ENCODE data around the gene WDR93. TPM values are rescaled to one million over a fixed set of nuclear protein-coding genes. Genes with fewer than 3 reads are reported as not detected.
"Not testable (repeated sequence)": the region's sequence is repeated elsewhere in the genome, so short reads cannot be mapped to it uniquely, and the experiment has no call there.

Gene WDR93
- total RNA-seq, 4 donors from 2014 or later, result 0.21 to 0.39 TPM; not detected in 2

- no peak for TF ChIP-seq CTCF (IDR thresholded peaks at IDR 0.05)
- no peak for TF ChIP-seq EP300 (IDR thresholded peaks at IDR 0.05)
- TF ChIP-seq POLR2A (IDR thresholded peaks at IDR 0.05), result no peak
- no peaks in the 10 kb centered on the region for H3K27me3 ChIP-seq
- peaks cover 0 to 31% (median 0%) of the 10 kb centered on the region in 3 donors for H3K36me3 ChIP-seq
- DNase-seq (ENCODE audit: low spot score in 2 of 2), result no peak
- peaks cover 0 to 11% (median 0%) of the 10 kb centered on the region in 4 donors for H3K9me3 ChIP-seq
- no peak overlapping the region for H3K4me3 ChIP-seq
- H3K4me1 ChIP-seq, result no peaks in the 10 kb centered on the region
- WGBS, 2 donors, result 81 to 85% methylated on average over 12 to 15 of the region's 15 CpGs
- H3K27ac ChIP-seq, result peak overlapping the region in 2 of 4 donors; percentile 15 to 53
Observed at GRCh38 chr15:89783861-89784685, 93.5 kb downstream of the WDR93 start.

GRCh38 chr15:89784686-89784960 lies 94.0 kb downstream of the WDR93 start:
- 91 to 93% methylated on average over 7 of the region's 7 CpGs for WGBS, 2 donors
- H3K9me3 ChIP-seq, result peaks cover 0 to 11% (median 0%) of the 10 kb centered on the region in 4 donors
- DNase-seq (ENCODE audit: low spot score in 2 of 2), result no peak
- TF ChIP-seq CTCF (IDR thresholded peaks at IDR 0.05), result no peak
- no peak for TF ChIP-seq POLR2A (IDR thresholded peaks at IDR 0.05)
- no peak for TF ChIP-seq EP300 (IDR thresholded peaks at IDR 0.05)
- H3K27me3 ChIP-seq, result no peaks in the 10 kb centered on the region
- peaks cover 0 to 35% (median 0%) of the 10 kb centered on the region in 3 donors for H3K36me3 ChIP-seq
- no peak overlapping the region for H3K4me3 ChIP-seq
- H3K4me1 ChIP-seq, result no peaks in the 10 kb centered on the region
- peak overlapping the region in 2 of 4 donors; percentile 51 to 53 for H3K27ac ChIP-seq

GRCh38 chr15:89785064-89785773 lies 94.6 kb downstream of the WDR93 start:
- no peak for DNase-seq (ENCODE audit: low spot score in 2 of 2)
- Histone ChIP-seq H3K9me3 (peaks cover 0 to 11% (median 0%) of the 10 kb centered on the region in 4 donors), H3K36me3 (peaks cover 0 to 38% (median 0%) of the 10 kb centered on the region in 3 donors), H3K27me3 (no peaks in the 10 kb centered on the region), H3K27ac (peak overlapping the region in 2 of 4 donors; percentile 51 to 53), H3K4me1 (no peaks in the 10 kb centered on the region), H3K4me3 (no peak overlapping the region)
- no peak for TF ChIP-seq EP300 (IDR thresholded peaks at IDR 0.05)
- TF ChIP-seq CTCF (IDR thresholded peaks at IDR 0.05), result no peak
- TF ChIP-seq POLR2A (IDR thresholded peaks at IDR 0.05), result no peak
- 62 to 67% methylated on average over 13 of the region's 13 CpGs for WGBS, 2 donors

GRCh38 chr15:89785774-89786140 lies 95.1 kb downstream of the WDR93 start:
- Histone ChIP-seq H3K4me1 (no peaks in the 10 kb centered on the region), H3K27me3 (no peaks in the 10 kb centered on the region), H3K4me3 (no peak overlapping the region), H3K9me3 (peaks cover 0 to 11% (median 0%) of the 10 kb centered on the region in 4 donors), H3K36me3 (peaks cover 0 to 43% (median 0%) of the 10 kb centered on the region in 3 donors), H3K27ac (no peak overlapping the region)
- no peak for TF ChIP-seq POLR2A (IDR thresholded peaks at IDR 0.05)
- no peak for TF ChIP-seq EP300 (IDR thresholded peaks at IDR 0.05)
- TF ChIP-seq CTCF (IDR thresholded peaks at IDR 0.05), result no peak
- DNase-seq (ENCODE audit: low spot score in 2 of 2), result no peak

- H3K9me3 ChIP-seq, result peaks cover 0 to 11% (median 0%) of the 10 kb centered on the region in 4 donors
- H3K4me1 ChIP-seq, result no peaks in the 10 kb centered on the region
- no peaks in the 10 kb centered on the region for H3K27me3 ChIP-seq
- no peak for DNase-seq (ENCODE audit: low spot score in 2 of 2)
- H3K27ac ChIP-seq, result no peak overlapping the region
- H3K36me3 ChIP-seq, result peaks cover 0 to 62% (median 0%) of the 10 kb centered on the region in 3 donors
- no peak overlapping the region for H3K4me3 ChIP-seq
- WGBS, 2 donors, result 92% methylated on average over 3 of the region's 3 CpGs
- no peak for TF ChIP-seq EP300 (IDR thresholded peaks at IDR 0.05)
- TF ChIP-seq CTCF (IDR thresholded peaks at IDR 0.05), result no peak
- no peak for TF ChIP-seq POLR2A (IDR thresholded peaks at IDR 0.05)
Observed at GRCh38 chr15:89787944-89788343, 97.3 kb downstream of the WDR93 start.

GRCh38 chr15:89788585-89788984 lies 98.0 kb downstream of the WDR93 start:
- not testable (repeated sequence) for H3K27ac ChIP-seq; DNase-seq (ENCODE audit: low spot score in 2 of 2); H3K4me3 ChIP-seq; H3K27me3 ChIP-seq; H3K4me1 ChIP-seq
- WGBS, 2 donors, result 93 to 95% methylated on average over 4 of the region's 4 CpGs
- peaks cover 0 to 64% (median 0%) of the 10 kb centered on the region in 3 donors for H3K36me3 ChIP-seq
- peaks cover 0 to 11% (median 0%) of the 10 kb centered on the region in 4 donors for H3K9me3 ChIP-seq
